ENCODE measurements around the gene TRIM63. TPM values are rescaled to one million over a fixed set of nuclear protein-coding genes. Genes with fewer than 3 reads are reported as not detected.

The TRIM63 gene
- total and polyA plus RNA-seq, 2 of the 13 experiments (the other 11 are each of a cell fraction or from before 2014, with no cell fraction given): not detected

DNA sequence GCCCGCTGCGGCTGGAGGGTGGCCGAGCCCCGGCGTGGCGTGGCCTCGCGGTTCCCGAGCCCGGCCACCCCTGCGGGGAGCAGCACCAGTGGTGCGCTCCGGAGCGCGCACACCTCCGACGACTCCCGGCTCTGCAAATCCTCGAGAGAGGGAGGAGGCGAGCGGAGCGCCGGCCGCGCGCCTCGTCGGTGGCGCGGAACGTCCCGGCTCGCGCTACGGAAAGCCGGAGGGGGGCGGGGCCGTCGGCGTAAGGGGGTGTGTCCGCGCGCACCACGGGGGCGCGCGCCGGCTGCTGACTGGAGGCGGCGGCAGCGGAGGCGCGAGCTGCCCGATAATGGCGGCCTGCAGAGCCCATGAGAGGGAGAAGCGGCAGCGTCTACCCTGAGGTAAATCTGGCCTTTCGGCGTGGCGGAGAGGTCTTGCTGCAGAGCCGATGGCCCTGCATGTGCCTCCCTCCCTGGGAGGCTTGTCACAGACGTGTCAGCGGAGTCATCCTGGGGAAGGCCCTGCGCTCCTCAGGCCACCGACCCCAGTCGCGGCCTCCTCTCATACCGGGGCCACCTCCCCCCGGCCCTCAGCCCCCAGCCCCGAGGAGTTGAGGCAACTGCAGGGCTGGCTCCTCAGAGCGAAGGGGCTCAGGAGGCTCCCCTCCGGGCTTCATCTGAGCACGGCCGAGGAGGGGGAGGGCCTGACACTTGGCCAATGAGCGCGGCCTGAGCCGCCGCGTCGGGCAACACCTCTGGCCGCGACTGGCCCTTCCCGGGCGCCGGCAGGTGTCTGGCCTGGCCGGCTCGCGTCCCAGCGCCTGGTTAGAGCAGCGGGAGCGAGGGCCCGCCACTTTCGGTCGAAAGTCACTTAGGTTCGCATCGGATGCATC lies 44.3 kb upstream of the TRIM63 start, which contains the start of gene PDIK1L (continued):
- TF ChIP-seq, protein P1, sequence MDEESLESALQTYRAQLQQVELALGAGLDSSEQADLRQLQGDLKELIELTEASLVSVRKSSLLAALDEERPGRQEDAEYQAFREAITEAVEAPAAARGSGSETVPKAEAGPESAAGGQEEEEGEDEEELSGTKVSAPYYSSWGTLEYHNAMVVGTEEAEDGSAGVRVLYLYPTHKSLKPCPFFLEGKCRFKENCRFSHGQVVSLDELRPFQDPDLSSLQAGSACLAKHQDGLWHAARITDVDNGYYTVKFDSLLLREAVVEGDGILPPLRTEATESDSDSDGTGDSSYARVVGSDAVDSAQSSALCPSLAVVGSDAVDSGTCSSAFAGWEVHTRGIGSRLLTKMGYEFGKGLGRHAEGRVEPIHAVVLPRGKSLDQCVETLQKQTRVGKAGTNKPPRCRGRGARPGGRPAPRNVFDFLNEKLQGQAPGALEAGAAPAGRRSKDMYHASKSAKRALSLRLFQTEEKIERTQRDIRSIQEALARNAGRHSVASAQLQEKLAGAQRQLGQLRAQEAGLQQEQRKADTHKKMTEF (CRISPR knock-in tag; IDR thresholded peaks at IDR 0.05): peak; percentile 38; the same call in 1 of the 2 replicates
- peak; percentile 36; the same call in 1 of the 2 replicates for TF ChIP-seq SRY (CRISPR knock-in tag; IDR thresholded peaks at IDR 0.05)
- 0 out of 2 replicates have a peak, but pooled peaks have one; percentile 57 for TF ChIP-seq ZNF678 (CRISPR knock-in tag; IDR thresholded peaks at IDR 0.05)
- TF ChIP-seq ZBTB3 (CRISPR knock-in tag; IDR thresholded peaks at IDR 0.05; ENCODE audit: borderline replicate concordance, low read depth): 0 out of 2 replicates have a peak, but pooled peaks have one; percentile 70
- no peak for TF ChIP-seq ZNF543 (CRISPR knock-in tag; IDR thresholded peaks at IDR 0.05)
- TF ChIP-seq, protein P2, sequence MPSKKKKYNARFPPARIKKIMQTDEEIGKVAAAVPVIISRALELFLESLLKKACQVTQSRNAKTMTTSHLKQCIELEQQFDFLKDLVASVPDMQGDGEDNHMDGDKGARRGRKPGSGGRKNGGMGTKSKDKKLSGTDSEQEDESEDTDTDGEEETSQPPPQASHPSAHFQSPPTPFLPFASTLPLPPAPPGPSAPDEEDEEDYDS (CRISPR knock-in tag; IDR thresholded peaks at IDR 0.05): peak; percentile 27; the same call in 1 of the 2 replicates
- TF ChIP-seq SPEN (CRISPR knock-in tag; IDR thresholded peaks at IDR 0.05; ENCODE audit: low read depth): peak; percentile 65; the same call in 1 of the 2 replicates
- TF ChIP-seq, protein P3, sequence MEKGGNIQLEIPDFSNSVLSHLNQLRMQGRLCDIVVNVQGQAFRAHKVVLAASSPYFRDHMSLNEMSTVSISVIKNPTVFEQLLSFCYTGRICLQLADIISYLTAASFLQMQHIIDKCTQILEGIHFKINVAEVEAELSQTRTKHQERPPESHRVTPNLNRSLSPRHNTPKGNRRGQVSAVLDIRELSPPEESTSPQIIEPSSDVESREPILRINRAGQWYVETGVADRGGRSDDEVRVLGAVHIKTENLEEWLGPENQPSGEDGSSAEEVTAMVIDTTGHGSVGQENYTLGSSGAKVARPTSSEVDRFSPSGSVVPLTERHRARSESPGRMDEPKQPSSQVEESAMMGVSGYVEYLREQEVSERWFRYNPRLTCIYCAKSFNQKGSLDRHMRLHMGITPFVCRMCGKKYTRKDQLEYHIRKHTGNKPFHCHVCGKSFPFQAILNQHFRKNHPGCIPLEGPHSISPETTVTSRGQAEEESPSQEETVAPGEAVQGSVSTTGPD (CRISPR knock-in tag; IDR thresholded peaks at IDR 0.05): no peak
- TF ChIP-seq POLR2A (IDR thresholded peaks at IDR 0.05; ENCODE audit: insufficient read depth in 1 of 2, low read depth in 2 of 2, low read length in 2 of 2): peak; percentile 76
- no peak for TF ChIP-seq STAG1 (CRISPR knock-in tag; IDR thresholded peaks at IDR 0.05)
- TF ChIP-seq, protein P4, sequence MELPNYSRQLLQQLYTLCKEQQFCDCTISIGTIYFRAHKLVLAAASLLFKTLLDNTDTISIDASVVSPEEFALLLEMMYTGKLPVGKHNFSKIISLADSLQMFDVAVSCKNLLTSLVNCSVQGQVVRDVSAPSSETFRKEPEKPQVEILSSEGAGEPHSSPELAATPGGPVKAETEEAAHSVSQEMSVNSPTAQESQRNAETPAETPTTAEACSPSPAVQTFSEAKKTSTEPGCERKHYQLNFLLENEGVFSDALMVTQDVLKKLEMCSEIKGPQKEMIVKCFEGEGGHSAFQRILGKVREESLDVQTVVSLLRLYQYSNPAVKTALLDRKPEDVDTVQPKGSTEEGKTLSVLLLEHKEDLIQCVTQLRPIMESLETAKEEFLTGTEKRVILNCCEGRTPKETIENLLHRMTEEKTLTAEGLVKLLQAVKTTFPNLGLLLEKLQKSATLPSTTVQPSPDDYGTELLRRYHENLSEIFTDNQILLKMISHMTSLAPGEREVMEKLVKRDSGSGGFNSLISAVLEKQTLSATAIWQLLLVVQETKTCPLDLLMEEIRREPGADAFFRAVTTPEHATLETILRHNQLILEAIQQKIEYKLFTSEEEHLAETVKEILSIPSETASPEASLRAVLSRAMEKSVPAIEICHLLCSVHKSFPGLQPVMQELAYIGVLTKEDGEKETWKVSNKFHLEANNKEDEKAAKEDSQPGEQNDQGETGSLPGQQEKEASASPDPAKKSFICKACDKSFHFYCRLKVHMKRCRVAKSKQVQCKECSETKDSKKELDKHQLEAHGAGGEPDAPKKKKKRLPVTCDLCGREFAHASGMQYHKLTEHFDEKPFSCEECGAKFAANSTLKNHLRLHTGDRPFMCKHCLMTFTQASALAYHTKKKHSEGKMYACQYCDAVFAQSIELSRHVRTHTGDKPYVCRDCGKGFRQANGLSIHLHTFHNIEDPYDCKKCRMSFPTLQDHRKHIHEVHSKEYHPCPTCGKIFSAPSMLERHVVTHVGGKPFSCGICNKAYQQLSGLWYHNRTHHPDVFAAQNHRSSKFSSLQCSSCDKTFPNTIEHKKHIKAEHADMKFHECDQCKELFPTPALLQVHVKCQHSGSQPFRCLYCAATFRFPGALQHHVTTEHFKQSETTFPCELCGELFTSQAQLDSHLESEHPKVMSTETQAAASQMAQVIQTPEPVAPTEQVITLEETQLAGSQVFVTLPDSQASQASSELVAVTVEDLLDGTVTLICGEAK (IDR thresholded peaks at IDR 0.05): no peak
- TF ChIP-seq, protein P4 (CRISPR knock-in tag; IDR thresholded peaks at IDR 0.05): 0 out of 2 replicates have a peak, but pooled peaks have one; percentile 44
- TF ChIP-seq ARHGAP35 (CRISPR knock-in tag; IDR thresholded peaks at IDR 0.05; ENCODE audit: borderline replicate concordance): peak; percentile 54; the same call in 1 of the 2 replicates
- TF ChIP-seq ZNF33B (CRISPR knock-in tag; IDR thresholded peaks at IDR 0.05): peak; percentile 79; the same call in 1 of the 2 replicates
